Endodermal cell (in vitro differentiated cells): ENCODE results near the gene AKAP13. TPM values are rescaled to one million over a fixed set of nuclear protein-coding genes. Genes with fewer than 3 reads are reported as not detected.

Source experiments
- DNase-seq: peaks from one replicate; pipeline ENCODE4 v3.0.0-alpha.2; 2017
- H3K27ac ChIP-seq: 2 replicates; pipeline ENCODE4 v1.5.1; 2013; ENCODE audit warnings: mild to moderate bottlenecking, low read depth, low read length, moderate library complexity
- H3K27me3 ChIP-seq: 2 replicates; pipeline ENCODE4 v1.6.1; 2013; ENCODE audit warnings: mild to moderate bottlenecking, low read length, moderate library complexity; ENCODE audit not compliant: insufficient read depth, control insufficient read depth, poor library complexity, severe bottlenecking
- H3K36me3 ChIP-seq: 2 replicates; pipeline ENCODE4 v1.7.0; 2013; ENCODE audit warnings: mild to moderate bottlenecking, low read length, moderate library complexity; ENCODE audit not compliant: control insufficient read depth, insufficient read depth
- H3K4me1 ChIP-seq: one replicate; pipeline ENCODE4 v1.7.0; 2013; ENCODE audit warnings: low read length; ENCODE audit not compliant: control insufficient read depth, insufficient read depth
- H3K4me3 ChIP-seq: 2 replicates; pipeline ENCODE4 v1.5.1; 2013; ENCODE audit warnings: mild to moderate bottlenecking, low read length, moderate library complexity
- H3K9ac ChIP-seq: 2 replicates; pipeline ENCODE4 v1.6.1; 2013; ENCODE audit warnings: mild to moderate bottlenecking, low read length, moderate library complexity; ENCODE audit not compliant: poor library complexity, severe bottlenecking; ENCODE audit errors: extremely low read depth
- H3K9me3 ChIP-seq: 2 replicates; pipeline ENCODE4 v1.6.1; 2013; ENCODE audit warnings: mild to moderate bottlenecking, low read length, moderate library complexity; ENCODE audit not compliant: control insufficient read depth
- H3K27ac Mint-ChIP-seq: 2 replicates; pipeline ENCODE4 v1.8.0; 2020; ENCODE audit warnings: mixed read lengths
- H3K27me3 Mint-ChIP-seq: 2 replicates; pipeline ENCODE4 v1.8.0; 2021; ENCODE audit warnings: mild to moderate bottlenecking, mixed read lengths; ENCODE audit not compliant: insufficient read depth
- H3K36me3 Mint-ChIP-seq: 2 replicates; pipeline ENCODE4 v1.8.0; 2020; ENCODE audit warnings: low read depth, mixed read lengths
- H3K4me1 Mint-ChIP-seq: 2 replicates; pipeline ENCODE4 v1.8.0; 2020; ENCODE audit warnings: mixed read lengths
- H3K4me3 Mint-ChIP-seq: 2 replicates; pipeline ENCODE4 v1.8.0; 2020; ENCODE audit warnings: mild to moderate bottlenecking, moderate library complexity, mixed read lengths
- H3K9me3 Mint-ChIP-seq: 2 replicates; pipeline ENCODE4 v1.8.0; 2020; ENCODE audit warnings: mild to moderate bottlenecking, mixed read lengths
- WGBS, 2 experiments: methylation state at CpG; one replicate each; pipeline versions ENCODE4 v1.1.5 to v1.1.7; 2013; ENCODE audit warnings: missing lambda C conversion rate in 2 of 2, mixed read lengths in 1 of 2; ENCODE audit not compliant: insufficient coverage in 1 of 2, insufficient read length in 1 of 2; 5-methylcytosine and 5-hydroxymethylcytosine counted together
- total RNA-seq, 2 donors: library from RNA; stranded (reverse); fragmentation: NEBNext Ultra II Directional in 1 of 2; extraction: Animal tissue kit (Norgen Biotek cat#: 25700) in 1 of 2; gene quantifications; 2 replicates in 1 of 2; 3 replicates in 1 of 2; pipeline ENCODE4 v1.2.1, GENCODE V29; 2021
- TF ChIP-seq, protein P1 (sequence below): fragments of 200-600 bp; sonication (generic); conservative IDR thresholded peaks from 2 replicates; pipeline ENCODE4 v1.5.0; 2021; ENCODE audit warnings: antibody characterized with exemption, mild to moderate bottlenecking

AKAP13 gene
- total RNA-seq, 2 donors from 2014 or later: 115 to 131 TPM

DNA sequence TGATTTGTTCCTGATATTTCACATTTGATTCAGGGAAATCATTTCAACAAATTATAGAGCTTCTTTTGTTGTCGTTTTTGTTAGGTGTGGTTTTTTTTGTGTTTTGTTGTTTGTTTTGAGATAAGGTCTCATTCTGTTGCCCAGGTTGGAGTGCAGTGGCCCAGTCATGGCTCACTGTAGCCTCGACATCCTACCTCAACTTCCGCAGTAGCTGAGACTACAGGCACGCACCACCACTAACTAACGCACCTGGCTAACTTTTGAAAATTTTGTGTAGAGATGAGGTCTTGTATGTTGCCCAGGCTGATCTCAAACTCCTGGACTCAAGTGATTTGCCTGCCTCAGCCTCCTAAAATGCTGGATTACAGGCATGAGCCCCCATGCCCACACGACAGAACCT is 177.0 kb downstream of the AKAP13 start:
- 96 to 98% methylated on average over 4 to 6 of the region's 6 CpGs for WGBS, 2 experiments
- H3K9me3 Mint-ChIP-seq: peaks cover 9% of the 10 kb centered on the region

DNA sequence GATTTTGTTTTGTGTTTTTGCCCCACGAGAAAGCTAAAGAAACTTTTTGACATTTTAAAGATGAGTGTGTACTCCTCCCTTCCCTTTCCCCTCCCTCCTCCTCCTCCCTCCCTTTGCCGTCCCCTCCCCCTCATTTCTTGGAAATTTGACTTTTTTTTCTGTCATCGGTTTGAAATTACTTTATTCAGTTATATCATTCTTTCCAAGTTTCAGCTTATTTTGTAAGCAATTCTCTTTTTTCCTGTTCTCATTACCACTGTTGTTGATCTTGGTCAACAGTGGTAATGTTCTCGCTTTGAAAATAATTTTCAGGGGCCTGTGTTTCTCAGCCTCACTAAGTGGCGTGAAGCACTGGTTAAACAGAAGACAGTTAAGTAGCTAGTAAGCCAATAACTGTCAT is 178.4 kb downstream of the AKAP13 start:
- no peak overlapping the region for H3K9ac ChIP-seq
- 85 to 86% methylated on average over 2 to 5 of the region's 5 CpGs for WGBS, 2 experiments
- peaks cover 31% of the 10 kb centered on the region for H3K4me1 Mint-ChIP-seq
- no peak overlapping the region for H3K4me3 ChIP-seq
- no peak overlapping the region for H3K4me3 Mint-ChIP-seq
- TF ChIP-seq, protein P1, sequence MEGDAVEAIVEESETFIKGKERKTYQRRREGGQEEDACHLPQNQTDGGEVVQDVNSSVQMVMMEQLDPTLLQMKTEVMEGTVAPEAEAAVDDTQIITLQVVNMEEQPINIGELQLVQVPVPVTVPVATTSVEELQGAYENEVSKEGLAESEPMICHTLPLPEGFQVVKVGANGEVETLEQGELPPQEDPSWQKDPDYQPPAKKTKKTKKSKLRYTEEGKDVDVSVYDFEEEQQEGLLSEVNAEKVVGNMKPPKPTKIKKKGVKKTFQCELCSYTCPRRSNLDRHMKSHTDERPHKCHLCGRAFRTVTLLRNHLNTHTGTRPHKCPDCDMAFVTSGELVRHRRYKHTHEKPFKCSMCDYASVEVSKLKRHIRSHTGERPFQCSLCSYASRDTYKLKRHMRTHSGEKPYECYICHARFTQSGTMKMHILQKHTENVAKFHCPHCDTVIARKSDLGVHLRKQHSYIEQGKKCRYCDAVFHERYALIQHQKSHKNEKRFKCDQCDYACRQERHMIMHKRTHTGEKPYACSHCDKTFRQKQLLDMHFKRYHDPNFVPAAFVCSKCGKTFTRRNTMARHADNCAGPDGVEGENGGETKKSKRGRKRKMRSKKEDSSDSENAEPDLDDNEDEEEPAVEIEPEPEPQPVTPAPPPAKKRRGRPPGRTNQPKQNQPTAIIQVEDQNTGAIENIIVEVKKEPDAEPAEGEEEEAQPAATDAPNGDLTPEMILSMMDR: no peak
- peaks cover 66% of the 10 kb centered on the region for H3K36me3 ChIP-seq
- no peak overlapping the region for H3K27ac ChIP-seq
- no peaks in the 10 kb centered on the region for H3K27me3 Mint-ChIP-seq
- no peak for DNase-seq
- no peaks in the 10 kb centered on the region for H3K4me1 ChIP-seq
- no peak overlapping the region for H3K27ac Mint-ChIP-seq
- no peaks in the 10 kb centered on the region for H3K27me3 ChIP-seq
- H3K9me3 Mint-ChIP-seq: peaks cover 3% of the 10 kb centered on the region
- H3K9me3 ChIP-seq: peaks cover 5% of the 10 kb centered on the region
- H3K36me3 Mint-ChIP-seq: peaks cover 18% of the 10 kb centered on the region

More for the DNA sequence above, 177.0 kb downstream of the AKAP13 start:
- no peak overlapping the region for H3K4me3 ChIP-seq
- Mint-ChIP-seq H3K27ac (peak overlapping the region; percentile 19), H3K27me3 (no peaks in the 10 kb centered on the region), H3K4me3 (no peak overlapping the region), H3K36me3 (peaks cover 31% of the 10 kb centered on the region), H3K4me1 (peaks cover 23% of the 10 kb centered on the region)
- DNase-seq: no peak
- H3K9ac ChIP-seq: no peak overlapping the region
- H3K27ac ChIP-seq: no peak overlapping the region
- H3K4me1 ChIP-seq: no peaks in the 10 kb centered on the region
- TF ChIP-seq, protein P1: no peak
- peaks cover 19% of the 10 kb centered on the region for H3K9me3 ChIP-seq
- no peaks in the 10 kb centered on the region for H3K27me3 ChIP-seq
- peaks cover 79% of the 10 kb centered on the region for H3K36me3 ChIP-seq

DNA sequence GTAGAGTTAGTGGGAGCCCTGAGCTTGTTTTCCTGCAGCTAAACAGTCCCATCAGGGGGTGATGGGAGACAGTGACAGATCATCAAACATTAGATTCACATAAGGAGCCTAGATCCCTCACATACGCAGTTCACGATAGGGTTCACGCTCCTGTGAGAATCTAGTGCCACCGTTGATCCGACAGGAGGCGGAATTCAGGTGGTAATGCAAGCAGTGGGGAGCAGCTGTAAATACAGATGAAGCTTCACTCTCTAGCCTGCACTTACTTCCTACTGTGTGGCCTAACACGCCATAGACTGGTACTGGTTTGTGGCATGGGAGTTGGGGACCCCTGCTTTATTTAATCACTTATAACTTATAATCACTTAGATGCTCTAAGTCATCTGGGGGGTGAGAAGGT is 179.1 kb downstream of the AKAP13 start:
- TF ChIP-seq, protein P1: no peak
- H3K9me3 ChIP-seq: no peaks in the 10 kb centered on the region
- 78 to 91% methylated on average over 6 of the region's 7 CpGs for WGBS, 2 experiments
- H3K9ac ChIP-seq: no peak overlapping the region
- no peaks in the 10 kb centered on the region for H3K27me3 Mint-ChIP-seq
- no peaks in the 10 kb centered on the region for H3K27me3 ChIP-seq
- no peak overlapping the region for H3K4me3 Mint-ChIP-seq
- H3K4me1 ChIP-seq: no peaks in the 10 kb centered on the region
- no peak overlapping the region for H3K4me3 ChIP-seq
- peaks cover 32% of the 10 kb centered on the region for H3K4me1 Mint-ChIP-seq
- H3K9me3 Mint-ChIP-seq: no peaks in the 10 kb centered on the region
- H3K27ac Mint-ChIP-seq: no peak overlapping the region
- peaks cover 66% of the 10 kb centered on the region for H3K36me3 ChIP-seq
- no peak overlapping the region for H3K27ac ChIP-seq
- no peak for DNase-seq
- peaks cover 12% of the 10 kb centered on the region for H3K36me3 Mint-ChIP-seq
